PFSK-1 (cell line): ENCODE results near the gene BNIP1.

Experiments
- FOXP2 ChIP-seq: optimal IDR thresholded peaks from 2 replicates; pipeline ENCODE3; 2011; ENCODE audit warnings: borderline replicate concordance, control low read depth, inconsistent platforms; ENCODE audit not compliant: insufficient read depth; ENCODE audit errors: extremely low read length, extremely low read depth
- POLR2AphosphoS5 ChIP-seq: IDR thresholded peaks from 2 replicates; pipeline ENCODE4 v1.6.1; 2012; ENCODE audit warnings: low read depth, mild to moderate bottlenecking, control low read depth, low read length, moderate library complexity
- REST ChIP-seq, 2 experiments: IDR thresholded peaks; 2 replicates each; pipeline versions ENCODE4 v1.6.1 to v1.8.0; 2011 to 2012; ENCODE audit warnings: low read depth in 2 of 2, low read length in 2 of 2, control low read depth in 1 of 2, inconsistent platforms in 1 of 2, mild to moderate bottlenecking in 1 of 2, moderate library complexity in 1 of 2; ENCODE audit not compliant: insufficient read depth in 1 of 2
- SIN3A ChIP-seq: IDR thresholded peaks from 2 replicates; pipeline ENCODE4 v1.6.1; 2012; ENCODE audit warnings: mild to moderate bottlenecking, low read length, moderate library complexity, borderline replicate concordance; ENCODE audit not compliant: insufficient read depth
- TAF1 ChIP-seq: IDR thresholded peaks from 2 replicates; pipeline ENCODE4 v1.6.1; 2012; ENCODE audit warnings: low read length, control low read depth, borderline replicate concordance; ENCODE audit not compliant: insufficient read depth

The BNIP1 gene

GRCh38 chr5:173202266-173202875 is 58.0 kb downstream of the BNIP1 start:
- no peak for TF ChIP-seq POLR2AphosphoS5
- TF ChIP-seq FOXP2: no peak
- no peak for TF ChIP-seq SIN3A
- TF ChIP-seq REST (IDR thresholded peaks at IDR 0.05; ENCODE audit: insufficient read depth in 1 of 2, low read depth in 2 of 2, low read length in 2 of 2): no peak
- no peak for TF ChIP-seq TAF1

- TF ChIP-seq TAF1 (no peak), REST (IDR thresholded peaks at IDR 0.05; ENCODE audit: insufficient read depth in 1 of 2, low read depth in 2 of 2, low read length in 2 of 2) (no peak), SIN3A (no peak), POLR2AphosphoS5 (no peak), FOXP2 (no peak)
Observed at GRCh38 chr5:173204185-173204979, 60.1 kb downstream of the BNIP1 start.

GRCh38 chr5:173205916-173206315 is 61.6 kb downstream of the BNIP1 start:
- TF ChIP-seq REST (IDR thresholded peaks at IDR 0.05; ENCODE audit: insufficient read depth in 1 of 2, low read depth in 2 of 2, low read length in 2 of 2) (no peak), SIN3A (no peak)

- no peak for TF ChIP-seq TAF1
- no peak for TF ChIP-seq FOXP2
- no peak for TF ChIP-seq REST (IDR thresholded peaks at IDR 0.05; ENCODE audit: insufficient read depth in 1 of 2, low read depth in 2 of 2, low read length in 2 of 2)
- no peak for TF ChIP-seq SIN3A
- TF ChIP-seq POLR2AphosphoS5: no peak
Observed at GRCh38 chr5:173208296-173208695, 64.0 kb downstream of the BNIP1 start.

GRCh38 chr5:173210877-173211276 is 66.5 kb downstream of the BNIP1 start:
- TF ChIP-seq POLR2AphosphoS5 (no peak), SIN3A (no peak), TAF1 (no peak), FOXP2 (no peak), REST (IDR thresholded peaks at IDR 0.05; ENCODE audit: insufficient read depth in 1 of 2, low read depth in 2 of 2, low read length in 2 of 2) (no peak)
